Sciatic nerve (tissue), 2 donors: ENCODE data around the gene TAGLN3. TPM values are rescaled to one million over a fixed set of nuclear protein-coding genes. Genes with fewer than 3 reads are reported as not detected.

Experiments
- ATAC-seq: fragments of 200-7000 bp; cut with Tn5 transposase; one replicate; pipeline ENCODE4 v1.9.1; 2020; ENCODE audit warnings: mild to moderate bottlenecking, moderate library complexity
- DNase-seq: peaks from one replicate; pipeline ENCODE4 v3.0.0-alpha.2; 2020; ENCODE audit warnings: low spot score
- intact Hi-C: fragments of 100-400 bp; cut with DNase I; formaldehyde crosslinking; loops from one replicate; pipeline ENCODE4 v1.14.2; 2022
- total RNA-seq: library from RNA; stranded (reverse); fragmentation: NEBNext Ultra II Directional; extraction: Animal tissue kit (Norgen Biotek cat#: 25700); gene quantifications from one replicate; pipeline ENCODE4 v1.2.1, GENCODE V29; 2021
- donor health status: DM: no; HTN: no; CAD: no.
- donor health status: DM: no; HTN: no; CAD: no.

Gene TAGLN3
- total RNA-seq, 1 donor from 2014 or later, result 0.62 TPM

DNA sequence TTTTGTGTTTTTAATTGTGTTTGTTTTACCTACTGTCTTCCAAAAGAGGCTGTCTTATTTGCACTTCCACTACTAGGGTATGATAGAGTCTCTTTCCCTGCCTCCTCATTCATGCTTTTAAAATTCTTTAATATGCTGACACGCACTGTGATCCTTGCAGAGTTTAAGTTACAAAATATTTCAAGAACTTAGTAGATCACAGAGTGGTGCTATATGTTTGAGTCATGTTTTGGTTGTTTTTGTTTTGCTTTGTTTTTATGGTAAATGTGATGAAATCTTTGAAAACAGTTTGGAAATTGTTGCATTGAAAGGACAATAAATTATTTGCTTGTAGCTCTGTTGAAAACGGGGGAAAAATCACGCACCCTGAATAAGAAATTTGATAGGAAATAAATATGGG, 25.8 kb upstream of the TAGLN3 start:
- intact Hi-C loops, result no loop called here
- DNase-seq (no peak), ATAC-seq (no peak)

DNA sequence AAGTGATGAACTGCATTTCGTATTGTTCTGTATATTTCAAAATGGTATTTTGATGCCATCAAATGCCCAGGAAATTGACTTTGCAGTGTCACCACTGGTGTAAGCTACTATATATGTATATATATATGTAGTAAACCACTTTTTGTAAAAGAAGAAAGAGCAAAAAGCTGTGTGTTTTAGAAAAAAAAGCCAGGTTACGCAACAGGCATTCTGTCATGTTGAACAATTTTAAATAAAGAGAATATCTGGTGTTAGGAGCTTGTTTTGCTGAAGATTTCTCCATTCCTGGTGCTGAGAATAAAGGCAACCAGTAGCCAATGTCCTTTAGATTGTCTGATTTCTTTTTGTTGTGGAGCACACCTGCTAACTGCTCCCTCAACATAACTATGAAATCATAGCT, 23.6 kb upstream of the TAGLN3 start:
- ATAC-seq (no peak), DNase-seq (no peak)
- intact Hi-C loops, result no loop called here

DNA sequence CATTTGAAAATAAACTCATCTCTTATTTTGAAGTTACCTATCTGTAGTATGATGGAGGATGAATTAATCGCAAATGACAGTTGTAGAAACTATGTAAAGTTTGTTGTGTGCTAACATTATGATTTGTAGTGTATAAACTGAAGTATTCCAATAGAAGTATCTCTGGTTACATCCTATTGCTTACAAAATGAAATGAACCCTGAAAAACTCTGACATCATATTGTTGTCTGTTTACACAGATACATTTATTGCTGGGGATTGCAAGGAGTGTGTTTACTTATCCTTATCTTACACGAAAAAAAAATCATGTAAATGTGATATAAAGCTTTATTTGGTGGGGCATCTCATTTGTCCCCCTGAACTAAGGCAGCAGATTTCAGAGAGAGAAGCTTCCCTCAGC, 22.5 kb upstream of the TAGLN3 start:
- ATAC-seq, result no peak
- DNase-seq, result no peak
- intact Hi-C loops, result no loop called here

DNA sequence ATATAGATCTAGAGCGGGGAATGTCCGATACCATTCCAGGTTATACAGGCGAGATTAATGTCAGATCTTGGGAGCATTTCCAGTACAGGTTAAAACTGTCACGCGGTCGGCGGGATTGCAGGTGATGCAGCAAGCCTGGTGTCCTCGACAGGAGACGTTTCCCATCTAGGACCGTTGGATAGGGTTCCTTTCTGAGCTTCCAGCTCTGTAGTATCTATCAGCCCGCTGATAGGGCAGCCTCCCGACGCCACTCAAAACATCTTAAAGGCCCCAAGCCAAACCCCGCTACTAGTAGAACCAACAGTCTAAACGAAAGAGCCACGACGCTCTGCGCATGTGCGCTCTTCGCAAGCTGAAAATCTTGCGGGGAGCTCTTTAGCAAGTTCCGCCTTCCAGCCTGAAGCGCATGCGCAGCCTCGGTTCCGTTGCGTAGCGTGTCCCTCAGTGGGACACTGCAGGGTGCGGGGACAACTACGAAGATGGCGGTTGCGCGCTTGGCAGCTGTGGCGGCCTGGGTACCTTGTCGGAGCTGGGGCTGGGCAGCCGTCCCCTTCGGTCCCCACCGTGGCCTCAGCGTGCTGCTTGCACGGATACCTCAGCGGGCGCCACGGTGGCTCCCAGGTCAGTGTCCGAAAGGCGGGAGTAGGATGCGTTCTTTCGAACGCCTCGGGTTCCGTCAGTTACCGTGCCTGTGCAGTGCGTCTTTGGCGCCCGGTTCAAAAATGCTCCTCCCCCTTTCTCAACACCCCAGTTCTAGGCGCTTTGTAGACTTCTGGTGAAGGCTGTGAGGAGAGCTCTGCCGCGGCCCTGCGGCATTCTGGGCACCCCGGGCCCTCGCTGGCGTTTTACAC, 19.9 kb upstream of the TAGLN3 start, which contains the start of gene ABHD10:
TSS of gene ABHD10 (plus strand) at position 444 of the 851 bp plus-strand sequence. CDS start at position 480, 36 bp downstream.
- ATAC-seq (peak; percentile 98), DNase-seq (peak; percentile 99)
- intact Hi-C loops, result no loop called here

DNA sequence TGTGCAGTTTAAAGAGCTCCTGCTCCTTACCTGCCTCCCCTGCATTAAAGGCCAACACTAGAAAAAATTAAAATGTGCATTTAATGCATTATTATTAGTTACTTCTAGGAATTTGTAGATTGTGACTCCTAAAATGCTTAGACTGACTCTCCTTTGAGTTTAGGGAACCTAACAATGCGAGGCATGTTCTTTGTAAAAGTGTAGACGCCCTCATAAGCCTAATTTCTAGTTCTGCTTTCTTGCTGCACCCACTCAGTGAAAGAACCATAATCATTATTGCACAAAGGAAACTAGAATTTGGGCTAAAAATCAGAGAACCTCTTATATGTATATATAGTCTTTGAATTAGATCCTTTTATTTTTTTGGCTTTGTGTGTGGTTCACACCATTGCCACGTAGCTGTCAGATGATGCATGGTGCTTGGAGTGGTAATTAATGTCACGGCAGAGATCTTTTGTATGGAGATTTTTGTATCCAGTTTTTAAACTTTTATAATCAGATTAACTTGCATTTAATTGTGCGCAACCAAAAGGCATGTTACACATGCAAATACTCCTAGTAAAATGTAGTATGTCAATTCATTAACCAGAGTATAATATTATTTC, 19.2 kb upstream of the TAGLN3 start:
- ATAC-seq (peak; percentile 48), DNase-seq (no peak)
- intact Hi-C loops, result no loop called here

DNA sequence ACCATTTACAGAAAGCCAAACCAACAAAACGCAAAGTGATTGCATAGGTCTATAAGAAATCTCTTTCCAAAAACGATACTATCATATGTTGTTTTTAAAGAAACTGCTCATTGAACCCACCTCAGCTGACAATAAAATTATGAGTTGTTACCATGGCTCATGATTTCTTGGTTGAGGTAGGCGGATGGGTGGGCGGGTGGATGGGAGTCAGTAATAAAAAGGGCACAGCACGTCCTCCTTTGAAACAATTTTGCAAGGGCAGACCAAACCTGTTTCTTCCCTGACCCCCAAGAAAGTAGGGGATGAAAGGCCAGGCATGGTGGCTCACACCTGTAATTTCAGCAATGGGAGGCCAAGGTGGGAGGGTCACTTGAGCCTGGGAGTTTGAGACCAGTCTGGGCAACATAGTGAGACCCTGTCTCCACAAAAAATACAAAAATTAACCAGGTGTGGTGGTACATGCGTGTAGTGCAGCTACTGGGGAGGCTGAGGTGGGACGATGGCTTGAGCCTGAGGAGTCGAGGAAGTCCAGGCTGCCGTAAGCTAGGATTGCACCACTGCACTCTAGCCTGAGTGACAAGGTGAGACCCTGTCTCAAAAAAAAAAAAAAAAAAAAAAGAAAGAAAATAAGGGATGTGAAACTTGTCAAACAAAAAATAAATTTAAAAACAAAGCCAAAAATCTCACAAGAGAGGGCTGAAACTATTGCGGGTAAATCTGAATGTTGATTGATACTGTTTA, 17.8 kb upstream of the TAGLN3 start:
- no peak for DNase-seq
- no peak for ATAC-seq

DNA sequence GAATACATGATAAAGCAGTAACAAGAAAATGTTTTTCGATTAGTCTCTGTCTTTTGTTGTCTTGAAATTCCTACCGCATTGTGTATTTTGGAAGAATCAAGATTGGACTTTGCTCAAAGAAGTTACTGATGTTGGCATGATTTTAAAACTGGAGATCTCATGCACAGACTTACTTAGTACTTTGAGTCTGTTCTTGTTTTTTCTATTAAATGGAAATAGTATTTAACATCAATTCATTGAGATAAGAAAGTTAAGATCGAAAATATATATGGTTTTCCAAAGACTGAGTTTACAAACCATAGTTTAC, 17.3 kb upstream of the TAGLN3 start:
- ATAC-seq, result no peak
- no peak for DNase-seq
- intact Hi-C loops, result no loop called here

More for the DNA sequence above, 17.8 kb upstream of the TAGLN3 start:
- intact Hi-C loops, result no loop called here

DNA sequence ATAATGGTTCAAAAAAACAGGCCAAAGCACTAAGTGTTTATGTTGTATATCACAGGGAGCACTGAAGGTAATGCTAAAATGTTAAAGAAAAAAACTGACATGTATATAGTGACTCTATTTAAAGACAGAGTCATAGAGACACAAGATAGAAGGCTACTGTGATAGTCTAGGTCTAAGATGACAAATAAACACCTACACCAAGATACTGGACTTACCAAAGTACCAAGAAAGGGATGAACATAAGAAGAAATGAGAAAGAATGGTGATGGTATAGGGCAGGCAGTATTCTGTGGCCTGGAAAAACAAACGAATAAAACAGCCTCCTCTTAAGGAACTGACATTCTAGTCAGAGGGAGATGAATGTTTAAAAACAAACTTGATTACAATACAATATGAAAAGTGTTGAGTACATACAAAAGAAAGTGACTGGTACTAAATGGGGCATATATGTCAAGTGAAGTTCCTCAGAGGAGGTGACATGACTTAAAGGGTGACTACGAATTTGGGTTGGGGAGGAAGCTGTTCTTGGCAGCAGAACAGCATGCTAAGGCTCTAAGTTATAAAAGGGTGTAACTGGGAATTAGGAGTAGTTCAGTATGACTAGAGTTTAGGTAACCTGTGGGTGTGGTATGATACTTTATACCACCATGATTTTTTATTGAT, 14.0 kb upstream of the TAGLN3 start:
- ATAC-seq (no peak), DNase-seq (no peak)
- intact Hi-C loops, result no loop called here

DNA sequence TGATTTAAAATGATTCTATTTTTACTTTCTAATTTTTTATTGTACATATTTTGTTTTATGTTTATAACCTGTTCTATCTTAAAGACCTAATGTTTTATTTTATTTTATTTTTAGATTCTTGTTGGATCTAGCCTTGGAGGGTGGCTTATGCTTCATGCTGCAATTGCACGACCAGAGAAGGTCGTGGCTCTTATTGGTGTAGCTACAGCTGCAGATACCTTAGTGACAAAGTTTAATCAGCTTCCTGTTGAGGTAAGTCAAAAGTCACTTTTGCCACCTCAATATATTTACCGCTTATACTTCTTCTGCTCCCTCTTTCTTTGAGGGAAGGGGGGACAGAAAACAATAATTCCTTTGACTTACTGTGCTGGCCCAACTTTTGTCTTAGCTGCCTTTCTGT, 11.9 kb upstream of the TAGLN3 start:
- DNase-seq, result no peak
- intact Hi-C loops, result no loop called here
- ATAC-seq, result no peak

DNA sequence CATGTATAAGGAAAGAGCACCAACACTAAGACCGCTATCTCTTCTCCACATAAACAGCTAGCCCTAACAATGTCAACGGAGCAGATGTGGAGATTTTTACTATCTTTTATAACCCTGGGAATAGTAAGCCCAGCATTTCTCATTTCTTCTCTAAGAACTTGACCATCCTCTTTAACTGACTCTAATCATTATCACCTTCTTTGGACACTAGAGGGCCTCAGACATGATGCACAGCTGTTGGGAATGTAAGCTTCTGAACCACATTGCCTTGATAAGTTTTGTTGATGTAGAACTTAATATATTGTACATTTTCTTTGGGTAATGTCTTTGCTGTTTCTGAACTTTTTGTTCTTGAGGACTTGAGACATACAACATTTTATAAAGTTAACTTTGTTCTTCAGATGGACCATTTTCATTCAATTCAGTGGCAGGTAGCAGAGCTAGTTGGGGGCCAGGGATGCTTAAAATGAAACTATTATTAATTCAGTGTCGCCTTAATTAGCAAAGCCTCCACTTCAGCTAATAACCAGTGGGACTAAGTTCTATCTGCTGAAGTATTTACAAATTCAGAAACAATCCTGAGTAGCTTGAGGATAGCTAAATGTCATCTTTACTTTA, 9.6 kb upstream of the TAGLN3 start:
- DNase-seq (no peak), ATAC-seq (peak; percentile 88)
- intact Hi-C loops, result no loop called here

DNA sequence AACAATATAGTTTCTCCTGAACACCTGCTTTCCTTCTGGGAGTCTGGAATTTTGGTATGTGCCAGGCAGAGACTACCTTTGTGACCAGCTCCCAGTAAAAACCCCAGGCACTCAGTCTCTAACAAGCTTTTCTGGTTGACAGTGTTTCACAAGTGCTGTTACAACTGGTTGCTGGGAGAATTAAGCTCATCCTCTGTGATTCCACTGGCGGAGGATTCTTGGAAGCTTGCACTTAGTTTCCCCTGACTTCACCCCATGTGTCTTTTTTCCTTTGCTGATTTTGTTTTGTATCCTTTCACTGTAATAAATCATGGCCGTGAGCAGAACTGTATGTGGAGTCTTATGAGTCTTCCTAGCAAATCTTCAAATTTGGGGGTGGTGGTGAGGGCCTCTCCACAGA, 5.7 kb upstream of the TAGLN3 start:
- ATAC-seq (no peak), DNase-seq (no peak)
- intact Hi-C loops, result no loop called here

DNA sequence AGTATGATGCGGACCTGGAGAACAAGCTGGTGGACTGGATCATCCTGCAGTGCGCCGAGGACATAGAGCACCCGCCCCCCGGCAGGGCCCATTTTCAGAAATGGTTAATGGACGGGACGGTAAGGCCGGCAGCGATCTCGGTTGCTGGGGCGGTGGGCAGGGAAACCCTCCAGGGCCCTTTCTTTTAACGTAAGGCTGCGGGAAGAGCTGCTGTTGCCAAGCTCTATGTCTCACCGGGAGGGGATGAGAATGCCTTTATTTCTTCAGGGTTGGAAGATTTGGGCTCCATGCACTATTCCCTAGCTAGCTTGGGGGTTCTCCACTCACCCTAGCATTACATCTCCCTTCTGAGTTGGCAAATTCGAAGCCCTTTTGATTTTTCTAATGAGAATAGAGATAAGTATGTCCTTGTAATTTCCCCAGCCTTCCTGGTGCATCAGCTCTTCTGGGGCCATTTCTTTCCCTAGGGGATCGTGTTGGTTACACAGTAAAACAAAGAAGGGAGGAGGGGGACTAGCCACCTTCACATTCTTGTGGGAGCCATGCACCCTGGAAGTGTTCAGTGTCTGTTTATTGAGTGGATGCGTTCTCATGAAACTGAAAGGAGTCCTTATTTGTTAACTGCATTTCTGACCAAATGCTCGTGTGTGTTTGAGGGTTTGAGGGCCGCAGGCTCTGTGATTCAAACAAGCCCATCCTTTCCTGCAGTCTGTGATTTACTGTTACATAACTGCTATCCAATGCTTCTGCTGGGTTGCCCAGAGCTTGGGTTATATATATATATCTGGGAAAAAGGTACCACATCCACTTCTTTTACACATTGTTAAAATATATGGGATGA, 982 bp downstream of the TAGLN3 start:
- intact Hi-C loops, result no loop called here
- ATAC-seq, result peak; percentile 20
- DNase-seq, result no peak

DNA sequence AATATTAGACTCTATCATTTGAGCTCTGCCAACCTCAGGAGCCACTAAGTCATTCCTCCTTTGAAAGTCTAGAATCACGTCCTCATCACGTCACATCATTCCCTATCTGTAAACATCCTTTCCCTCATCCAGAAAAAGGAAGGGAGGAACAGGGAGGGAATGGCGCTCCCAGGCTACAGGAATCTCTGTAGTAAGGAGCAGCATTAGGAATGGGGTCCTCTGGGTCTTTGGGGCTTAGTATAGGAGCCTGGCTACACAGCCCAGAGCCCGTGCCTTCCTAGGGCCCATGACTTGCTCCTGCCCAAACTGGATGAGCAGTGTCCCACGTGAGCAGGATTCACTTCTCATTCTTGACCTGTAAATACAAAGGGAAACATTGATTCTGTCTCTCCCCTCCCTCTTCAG, 1.6 kb downstream of the TAGLN3 start:
- ATAC-seq (no peak), DNase-seq (no peak)
- intact Hi-C loops, result no loop called here

DNA sequence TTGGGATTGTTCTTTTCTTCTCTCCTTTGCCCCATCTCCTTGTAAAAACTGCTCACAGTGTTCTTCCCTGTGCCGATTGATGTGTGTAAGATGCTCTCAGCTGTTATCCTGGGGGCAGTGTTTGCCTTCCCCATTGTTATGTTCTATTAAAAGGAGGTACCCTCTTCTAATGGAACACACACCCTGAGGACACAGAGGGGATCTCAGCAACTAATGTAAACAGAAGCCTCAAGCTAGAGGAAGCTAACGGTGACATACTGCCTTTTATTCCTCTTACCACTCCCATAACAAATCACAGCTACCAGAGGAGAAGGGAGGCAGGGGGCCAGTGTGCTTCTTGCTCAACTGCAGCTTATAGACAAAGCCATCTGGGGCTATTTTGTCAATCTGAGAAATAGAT, 2.2 kb downstream of the TAGLN3 start:
- no peak for DNase-seq
- ATAC-seq, result no peak
- intact Hi-C loops, result no loop called here

DNA sequence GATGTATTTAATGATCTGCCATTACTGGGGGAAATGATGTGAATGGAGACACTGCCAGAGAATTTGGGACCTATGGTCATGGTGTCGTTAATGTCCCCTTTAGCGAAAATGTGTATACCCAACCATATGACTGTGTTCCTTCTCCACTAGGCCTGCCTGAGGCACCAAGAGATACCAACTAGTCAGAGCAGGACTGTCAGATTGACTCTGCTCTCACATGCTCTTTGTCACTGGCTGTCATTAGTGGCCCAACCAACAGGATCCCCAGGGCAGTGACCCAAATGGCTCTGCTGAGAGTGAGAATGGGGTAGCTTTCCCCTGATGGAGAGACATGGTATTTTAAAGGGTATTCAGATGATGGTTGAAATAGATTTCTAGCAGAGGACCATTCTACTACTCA, 2.8 kb downstream of the TAGLN3 start:
- ATAC-seq (no peak), DNase-seq (no peak)
- intact Hi-C loops, result no loop called here

DNA sequence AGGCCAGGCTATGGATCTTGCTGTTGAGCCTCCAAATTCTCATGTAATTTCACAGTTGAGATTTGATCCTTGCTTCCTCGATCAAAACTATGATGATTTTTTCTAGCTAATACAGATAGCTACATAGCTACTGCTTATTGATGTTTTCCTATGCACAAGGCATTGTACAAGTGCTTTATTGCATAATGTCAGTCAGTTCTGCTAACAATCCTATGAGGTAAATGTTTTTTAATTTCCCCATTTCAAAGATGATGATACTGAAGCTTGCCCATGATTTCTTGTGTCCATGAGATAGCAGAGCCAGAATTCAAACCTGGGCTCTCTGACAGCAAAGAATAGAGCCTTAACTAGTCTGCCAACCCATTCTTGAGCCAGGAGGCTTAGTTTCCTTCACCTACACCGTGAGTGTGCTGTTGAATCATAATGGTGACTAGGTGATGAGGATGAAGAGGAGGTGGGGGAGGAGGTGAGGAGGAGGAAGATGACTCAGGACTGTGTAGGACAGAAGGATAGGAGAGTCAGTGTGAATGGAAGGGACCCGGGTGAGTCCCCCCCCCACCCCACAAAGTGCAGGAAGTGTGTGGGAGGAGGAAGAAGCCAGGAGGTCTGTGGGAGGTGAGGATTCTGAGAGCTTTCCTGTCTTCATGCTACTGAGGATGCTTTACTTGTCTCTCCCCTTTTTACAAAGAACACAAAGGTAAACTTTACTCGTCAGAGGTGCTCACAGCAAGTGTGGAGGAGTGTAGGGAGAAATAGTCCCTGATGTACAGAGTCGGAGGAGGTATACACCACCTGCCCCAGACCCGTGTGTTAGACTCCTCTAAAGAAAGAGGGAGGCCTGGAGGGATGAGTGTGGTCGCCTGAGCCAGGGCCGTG, 3.6 kb downstream of the TAGLN3 start:
- ATAC-seq (no peak), DNase-seq (no peak)
- intact Hi-C loops, result no loop called here

DNA sequence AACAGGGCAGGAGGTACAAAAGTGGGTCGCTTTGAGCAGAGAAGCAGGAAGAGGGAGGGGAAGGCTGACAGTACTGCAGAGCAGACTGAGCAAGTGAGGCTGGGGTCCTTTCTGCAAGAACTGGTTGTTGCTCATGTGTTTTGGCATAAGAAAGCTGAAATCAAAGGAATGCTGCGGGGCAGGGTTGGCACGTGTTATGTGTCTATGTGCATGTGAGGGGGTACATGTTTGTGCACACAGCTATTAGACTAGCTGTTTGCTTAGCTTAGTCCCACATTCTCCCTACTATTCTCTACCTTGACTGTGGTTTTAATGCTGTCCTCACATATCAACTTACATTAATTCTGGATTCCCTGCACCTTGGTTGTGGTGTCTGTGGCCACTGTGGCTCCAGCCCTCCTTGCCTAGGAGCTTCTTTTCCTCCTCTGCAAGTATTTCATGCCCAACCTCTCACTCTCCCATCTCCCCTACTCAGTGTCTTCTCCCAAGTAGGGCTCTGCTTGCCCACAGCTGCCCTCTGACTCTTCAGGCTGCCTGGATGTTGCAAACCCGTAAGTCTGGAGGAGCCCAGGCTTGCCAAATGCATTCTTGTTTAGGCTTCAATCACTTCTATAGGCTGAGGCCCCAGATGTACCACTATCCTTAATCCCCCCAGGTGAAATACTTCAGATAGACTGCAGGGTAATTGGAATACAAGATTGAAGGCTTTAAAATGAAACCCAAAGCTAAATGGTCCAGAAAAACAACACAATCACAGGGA, 4.8 kb downstream of the TAGLN3 start:
- DNase-seq (no peak), ATAC-seq (no peak)
- intact Hi-C loops, result no loop called here
